ENCODE results near the gene GZF1. TPM values are rescaled to one million over a fixed set of nuclear protein-coding genes. Genes with fewer than 3 reads are reported as not detected.

The GZF1 gene
- total RNA-seq, 1 experiment from 2014 or later = 17.0 TPM

DNA sequence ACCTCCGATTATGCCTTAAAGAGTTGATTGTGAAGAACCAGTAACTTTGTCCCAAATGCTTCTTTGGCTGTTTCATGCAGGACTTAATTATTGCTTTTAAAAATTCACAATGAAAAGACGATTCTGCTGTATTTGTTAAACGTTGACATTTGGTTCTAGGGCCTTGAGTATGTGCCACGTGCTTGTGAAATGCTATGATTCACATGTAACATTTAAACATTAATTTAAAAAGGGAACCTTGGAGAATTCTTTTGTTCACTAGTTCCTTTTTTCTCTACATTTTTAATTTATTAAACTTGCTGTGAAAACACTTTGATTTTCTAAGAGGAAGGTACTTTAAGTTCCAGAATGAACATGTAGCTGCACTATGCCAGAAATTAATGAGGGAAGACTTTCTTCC, 9.5 kb downstream of the GZF1 start:
- Histone ChIP-seq H3K27me3 (ENCODE audit: insufficient read depth, low read length) (no peaks in the 10 kb centered on the region), H3K4me2 (ENCODE audit: insufficient read depth, insufficient read length, low read length) (no peak overlapping the region), H3K18ac (ENCODE audit: insufficient read length, low read depth, low read length) (no peak overlapping the region), H2BK120ac (ENCODE audit: low read depth, low read length, poor library complexity, severe bottlenecking) (no peak overlapping the region), H3K79me2 (ENCODE audit: insufficient read depth, low read length) (peaks cover 2% of the 10 kb centered on the region; the same call in 1 of the 2 replicates), H2AFZ (ENCODE audit: low read length) (no peak overlapping the region), H3K56ac (ENCODE audit: insufficient read length, low read depth, low read length) (no peak overlapping the region), H3K79me1 (ENCODE audit: insufficient read depth, low read depth, low read length, poor library complexity, severe bottlenecking) (no peaks in the 10 kb centered on the region), H2BK12ac (ENCODE audit: insufficient read length, low read depth, low read length) (no peak overlapping the region), H2AK5ac (ENCODE audit: insufficient read length, low read length) (no peak overlapping the region), H3K4ac (ENCODE audit: low read depth, low read length) (no peak overlapping the region), H3K27ac (ENCODE audit: insufficient read length, low read depth, low read length) (no peak overlapping the region), H3K23me2 (ENCODE audit: insufficient read length, low read depth, low read length, poor library complexity, severe bottlenecking) (no peaks in the 10 kb centered on the region), H4K20me1 (ENCODE audit: control insufficient read depth, insufficient read depth, insufficient read length) (no peaks in the 10 kb centered on the region), H3K14ac (ENCODE audit: insufficient read depth, low read length) (no peak overlapping the region), H4K5ac (ENCODE audit: insufficient read length, low read depth, low read length) (no peak overlapping the region), H3K9me3 (ENCODE audit: control insufficient read depth, low read depth, low read length) (no peaks in the 10 kb centered on the region), H3T11ph (ENCODE audit: low read length) (no peak overlapping the region), H2BK5ac (ENCODE audit: insufficient read length, low read length) (no peak overlapping the region), H2BK15ac (ENCODE audit: low read depth, low read length) (no peak overlapping the region), H3K23ac (ENCODE audit: insufficient read length, low read depth, low read length) (no peak overlapping the region), H4K91ac (ENCODE audit: insufficient read length, low read depth, low read length) (no peak overlapping the region), H3K9ac (ENCODE audit: extremely low read depth, insufficient read length, low read length) (no peak overlapping the region), H3K4me1 (ENCODE audit: insufficient read depth, low read length) (no peaks in the 10 kb centered on the region), H4K8ac (replicated peaks; ENCODE audit: insufficient read length, low read depth, low read length) (no peak overlapping the region), H2BK20ac (ENCODE audit: low read depth, low read length, poor library complexity, severe bottlenecking) (no peak overlapping the region)
- Mint-ChIP-seq H3K36me3 (ENCODE audit: insufficient read depth in 1 of 3, low read depth in 3 of 3) (peaks cover 28 to 86% (median 65%) of the 10 kb centered on the region in 3 experiments), H3K4me1 (peaks cover 3% of the 10 kb centered on the region in 2 experiments; a peak in 2 of 4 replicates), H3K4me3 (no peak overlapping the region), H3K27me3 (ENCODE audit: low read depth) (no peaks in the 10 kb centered on the region), H3K27ac (no peak overlapping the region), H3K9me3 (no peaks in the 10 kb centered on the region)
- no peak for TF ChIP-seq CTCF (conservative IDR thresholded peaks at IDR 0.05)
- WGBS (ENCODE audit: extremely low coverage, insufficient read length, low lambda C conversion rate) = no CpG with 5 or more reads among the region's 4 CpGs
- no peak for DNase-seq
